DOHH2 (cell line): Measurements from ENCODE around the gene GNPTAB.

Source experiments
- CTCF ChIP-seq: fragments of 200-600 bp; sonication (generic); IDR thresholded peaks from one replicate; pipeline ENCODE4 v1.5.1; 2014; ENCODE audit warnings: antibody characterized with exemption, mild to moderate bottlenecking, low read depth, low read length; ENCODE audit not compliant: poor library complexity, severe bottlenecking
- EZH2phosphoT487 ChIP-seq: fragments of 200-600 bp; sonication (generic); IDR thresholded peaks from 2 replicates; pipeline ENCODE4 v1.6.1; 2017; ENCODE audit warnings: borderline replicate concordance, mild to moderate bottlenecking, antibody characterized with exemption, low read length, moderate library complexity, mixed read lengths

GRCh38 chr12:101850199-101850598 is 19.4 kb upstream of the GNPTAB start:
- TF ChIP-seq EZH2phosphoT487: no peak
- TF ChIP-seq CTCF: no peak
